A673 (cell line): ENCODE results near the gene NUP42.

Experiments used
- EZH2 ChIP-seq: fragments of 200-600 bp; sonication (generic); IDR thresholded peaks from 2 replicates; pipeline ENCODE4 v1.6.1; 2017; ENCODE audit warnings: borderline replicate concordance, low read depth, mild to moderate bottlenecking, mixed read lengths, antibody characterized with exemption, low read length; ENCODE audit not compliant: poor library complexity, severe bottlenecking
- TF ChIP-seq, protein P1 (sequence below): fragments of 300-800, 200-600 bp; sonication (generic); conservative IDR thresholded peaks from 2 replicates; pipeline ENCODE4 v1.5.1; 2017; ENCODE audit warnings: low read depth, mild to moderate bottlenecking, antibody characterized with exemption, low read length, moderate library complexity, mixed read lengths

- TF ChIP-seq, protein P1, sequence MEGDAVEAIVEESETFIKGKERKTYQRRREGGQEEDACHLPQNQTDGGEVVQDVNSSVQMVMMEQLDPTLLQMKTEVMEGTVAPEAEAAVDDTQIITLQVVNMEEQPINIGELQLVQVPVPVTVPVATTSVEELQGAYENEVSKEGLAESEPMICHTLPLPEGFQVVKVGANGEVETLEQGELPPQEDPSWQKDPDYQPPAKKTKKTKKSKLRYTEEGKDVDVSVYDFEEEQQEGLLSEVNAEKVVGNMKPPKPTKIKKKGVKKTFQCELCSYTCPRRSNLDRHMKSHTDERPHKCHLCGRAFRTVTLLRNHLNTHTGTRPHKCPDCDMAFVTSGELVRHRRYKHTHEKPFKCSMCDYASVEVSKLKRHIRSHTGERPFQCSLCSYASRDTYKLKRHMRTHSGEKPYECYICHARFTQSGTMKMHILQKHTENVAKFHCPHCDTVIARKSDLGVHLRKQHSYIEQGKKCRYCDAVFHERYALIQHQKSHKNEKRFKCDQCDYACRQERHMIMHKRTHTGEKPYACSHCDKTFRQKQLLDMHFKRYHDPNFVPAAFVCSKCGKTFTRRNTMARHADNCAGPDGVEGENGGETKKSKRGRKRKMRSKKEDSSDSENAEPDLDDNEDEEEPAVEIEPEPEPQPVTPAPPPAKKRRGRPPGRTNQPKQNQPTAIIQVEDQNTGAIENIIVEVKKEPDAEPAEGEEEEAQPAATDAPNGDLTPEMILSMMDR, result no peak
- TF ChIP-seq EZH2, result no peak
Observed at GRCh38 chr7:23164846-23165245, 17.0 kb upstream of the NUP42 start.
